Dermis microvascular lymphatic vessel endothelial cell (primary cell): Measurements from ENCODE around the gene YES1. TPM values are rescaled to one million over a fixed set of nuclear protein-coding genes. Genes with fewer than 3 reads are reported as not detected.

Source experiments
- DNase-seq, 2 donors: peaks; one replicate each; pipeline versions ENCODE4 v3.0.0 to v3.0.0-alpha.2; 2010; ENCODE audit warnings: low read depth in 2 of 2
- total RNA-seq: library from RNA; depleted of rRNA; stranded (reverse); fragments of >200 nt; gene quantifications from 2 replicates; pipeline ENCODE4 v1.2.1, GENCODE V29; 2014

The YES1 gene
- total RNA-seq, result 149 and 207 TPM in 2 replicates

DNA sequence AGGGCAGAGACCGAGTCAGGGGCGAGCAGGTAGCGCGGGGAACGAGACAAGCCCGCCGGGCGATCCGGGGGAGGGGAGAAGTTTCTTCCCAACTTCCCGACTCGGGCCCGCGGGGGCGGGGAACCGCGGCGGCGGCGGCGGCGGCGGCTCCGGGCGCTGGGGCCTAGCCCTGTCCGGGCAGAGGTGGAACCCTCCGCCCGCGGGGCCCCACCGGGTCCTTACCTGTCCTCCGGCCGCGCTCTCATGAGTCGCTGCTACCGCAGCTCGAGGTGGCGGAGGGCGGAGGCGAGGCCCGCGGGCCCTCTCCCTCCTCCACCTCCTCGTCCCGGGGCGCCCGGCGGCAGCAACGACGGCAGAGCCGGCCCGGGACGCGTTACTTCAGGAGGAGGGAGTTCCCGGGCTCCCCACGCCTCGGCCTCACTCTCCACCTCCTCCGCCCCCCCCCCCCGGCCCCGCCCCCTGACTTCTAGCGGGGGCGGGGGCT, at the start of gene YES1:
YES1 (minus strand) TSS at position 351 of the 484 bp plus-strand sequence. CDS start 55,415 bp downstream, outside the sequence.
- peak in 1 of 2 donors; percentile 79 for DNase-seq

DNA sequence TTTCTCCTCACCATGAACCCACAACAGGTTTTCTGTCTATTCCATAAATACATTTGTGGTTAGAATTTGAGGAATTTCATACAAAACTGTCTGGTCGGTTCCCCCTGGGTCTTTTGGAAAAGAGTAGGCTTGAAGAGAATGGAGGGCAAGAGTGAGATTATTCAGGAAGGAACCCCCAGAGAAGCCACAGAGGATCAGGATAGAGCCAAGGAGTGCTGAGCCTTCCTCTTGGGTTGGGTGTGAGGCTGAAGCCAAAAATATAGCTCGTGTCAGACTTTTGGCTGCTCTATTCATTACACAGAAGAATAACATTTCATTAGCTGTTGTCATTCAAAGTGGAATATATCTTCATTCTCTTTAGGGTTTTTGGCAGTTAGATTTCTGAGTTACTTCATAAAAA, 45.9 kb upstream of the YES1 start:
- no peak for DNase-seq

DNA sequence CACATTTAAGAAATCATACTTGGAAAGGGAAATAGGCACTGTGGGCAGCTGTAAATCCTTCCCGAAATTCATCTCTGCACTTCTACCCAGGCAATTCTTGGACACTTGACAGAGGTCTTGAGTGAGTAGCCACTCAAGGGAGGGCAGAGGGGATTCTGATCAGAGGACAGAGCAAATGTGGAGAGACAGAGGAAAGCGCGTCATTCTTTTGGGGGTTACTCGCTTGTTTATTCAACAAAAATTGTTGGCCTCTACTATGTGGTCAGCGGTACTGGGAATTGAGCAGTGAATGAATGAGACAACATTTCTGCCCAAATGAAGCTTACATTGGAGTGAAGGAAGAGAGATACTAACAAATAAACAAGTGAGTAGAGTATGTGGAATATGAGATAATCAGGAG, 41.4 kb upstream of the YES1 start:
- DNase-seq, result no peak

DNA sequence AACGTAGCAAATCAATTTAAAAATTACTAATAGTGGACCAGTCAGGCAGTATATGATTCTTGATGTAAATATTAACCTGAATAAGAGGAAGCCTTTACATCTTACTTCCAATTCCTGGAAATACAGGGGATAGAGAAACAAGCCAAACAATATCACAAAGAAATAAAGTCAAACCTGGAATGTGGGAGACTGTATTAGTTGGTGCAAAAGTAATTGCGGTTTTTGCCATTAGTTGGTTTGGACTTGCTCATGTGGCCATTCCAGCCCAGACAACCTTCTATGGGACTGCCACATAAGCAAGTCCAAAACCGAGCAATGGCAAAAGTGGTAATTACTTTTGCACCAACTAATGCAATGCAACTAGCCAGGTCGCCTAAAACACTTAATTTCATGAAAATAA, 38.9 kb upstream of the YES1 start:
- DNase-seq, result no peak

DNA sequence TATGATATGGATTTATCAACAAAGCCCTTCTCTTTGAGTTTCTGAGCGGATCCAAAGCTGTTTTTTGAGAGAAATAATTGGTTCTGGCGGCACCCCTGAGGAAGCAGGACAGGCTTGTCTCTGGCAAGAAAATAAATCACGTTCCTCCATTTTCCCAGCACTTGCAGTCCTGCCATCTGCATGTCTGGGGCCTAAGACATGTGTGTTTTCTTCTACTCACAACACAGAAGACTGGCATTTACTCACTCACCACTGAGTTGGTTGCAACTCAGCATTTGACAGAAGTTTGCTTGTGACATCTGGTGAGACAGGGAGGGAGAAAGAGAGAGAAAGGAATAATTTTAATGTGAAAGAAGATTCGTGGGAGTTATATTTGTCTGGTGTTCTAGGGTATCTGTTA, 37.0 kb upstream of the YES1 start:
- no peak for DNase-seq

DNA sequence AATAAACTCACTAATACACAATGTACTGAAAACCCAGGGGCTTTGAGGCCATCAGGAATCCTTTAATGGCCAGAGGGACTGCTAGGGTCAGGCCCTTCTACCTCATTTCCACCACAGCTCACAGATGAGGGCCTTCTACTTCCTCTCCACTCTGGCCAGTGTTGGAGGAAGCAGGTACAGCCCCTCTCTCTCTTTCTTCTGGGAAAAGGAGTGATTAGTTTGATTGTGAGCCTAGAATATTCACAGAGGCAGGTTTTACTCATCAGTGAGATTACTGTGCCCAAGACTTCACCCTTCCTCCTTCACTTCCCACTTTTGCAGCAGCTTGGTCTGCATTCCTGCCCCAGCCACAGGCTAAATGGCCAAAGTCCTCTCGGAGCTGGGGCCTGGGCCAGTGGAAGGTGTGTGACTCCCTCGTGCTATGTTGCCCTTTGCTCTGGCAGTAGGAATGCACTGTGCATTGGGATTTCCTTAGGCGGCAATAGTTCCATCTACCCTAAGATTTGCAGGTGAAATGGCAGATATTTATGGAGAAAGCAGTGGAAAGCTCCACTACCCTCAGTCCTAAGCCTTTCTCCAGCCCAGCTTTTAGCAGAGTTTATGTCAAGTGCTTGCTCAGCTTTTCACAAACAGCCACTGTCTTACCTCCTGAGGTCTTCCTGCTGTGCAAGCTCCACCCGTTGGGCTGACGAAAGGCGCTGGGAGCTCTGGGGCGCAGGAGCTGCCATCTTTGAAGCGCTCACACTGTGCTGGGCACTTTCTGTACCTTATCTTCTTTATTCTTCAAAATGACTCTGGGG, 36.2 kb upstream of the YES1 start:
- no peak for DNase-seq

DNA sequence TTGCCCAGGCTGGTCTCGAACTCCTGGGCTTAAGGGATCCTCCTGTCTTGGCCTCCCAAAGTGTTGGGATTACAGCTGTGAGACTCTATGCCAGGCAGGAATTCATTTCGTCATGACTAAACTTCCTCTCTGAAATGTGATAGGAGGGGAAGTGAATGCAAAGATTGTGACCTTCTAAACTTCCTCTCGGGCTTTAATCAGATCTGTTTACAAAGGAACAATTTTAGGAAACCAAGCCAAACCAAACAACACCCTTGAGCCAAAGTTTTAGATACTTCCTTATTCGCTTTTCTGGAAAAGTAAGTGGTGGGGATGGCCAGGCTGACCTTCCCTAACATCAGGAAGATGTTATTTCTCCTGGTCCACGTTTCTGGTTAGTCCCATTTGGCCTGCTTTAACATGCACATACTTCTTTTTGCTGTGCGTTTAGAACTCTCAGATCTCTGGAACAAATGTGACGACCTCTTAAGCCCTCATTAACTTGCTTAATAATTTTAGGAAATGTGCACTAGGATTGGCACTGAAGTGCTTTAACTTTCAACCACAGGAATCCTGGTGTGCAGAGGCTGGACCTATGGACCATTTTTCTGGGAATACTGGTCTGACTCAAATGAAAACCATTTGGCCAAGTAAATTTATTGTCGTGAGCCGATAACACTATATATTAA, 33.2 kb upstream of the YES1 start:
- peak; percentile 90 to 96 for DNase-seq

DNA sequence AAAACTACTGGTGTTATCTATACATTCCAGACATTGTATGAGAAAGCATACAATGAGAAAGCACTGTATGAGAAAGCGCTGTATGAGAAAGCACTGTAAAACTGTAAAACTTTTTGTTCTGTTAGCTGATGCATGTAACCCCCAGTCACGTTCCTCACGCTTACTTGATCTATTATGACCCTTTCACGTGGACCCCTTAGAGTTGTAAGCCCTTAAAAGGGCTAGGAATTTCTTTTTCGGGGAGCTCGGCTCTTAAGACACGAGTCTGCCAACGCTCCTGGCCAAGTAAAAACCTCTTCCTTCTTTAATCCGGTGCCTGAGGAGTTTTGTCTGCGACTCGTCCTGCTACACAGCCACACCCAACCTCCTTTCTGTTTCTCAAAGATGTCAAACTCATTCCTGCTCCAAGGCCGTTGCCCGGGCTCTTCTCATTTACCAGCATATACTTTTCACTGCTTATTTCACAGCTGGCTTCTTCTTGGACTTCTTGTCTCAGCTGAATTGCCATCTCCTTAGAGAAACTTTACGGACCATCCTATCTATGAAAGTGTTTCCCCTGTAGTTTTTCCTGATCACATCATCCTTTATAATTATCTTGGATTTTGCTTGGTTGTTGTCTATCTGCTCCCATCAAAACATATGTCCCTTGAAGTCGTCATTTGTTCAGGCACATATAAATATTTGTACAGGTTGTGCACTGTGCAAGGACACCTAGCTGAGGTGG, 29.8 kb upstream of the YES1 start:
- DNase-seq, result no peak

DNA sequence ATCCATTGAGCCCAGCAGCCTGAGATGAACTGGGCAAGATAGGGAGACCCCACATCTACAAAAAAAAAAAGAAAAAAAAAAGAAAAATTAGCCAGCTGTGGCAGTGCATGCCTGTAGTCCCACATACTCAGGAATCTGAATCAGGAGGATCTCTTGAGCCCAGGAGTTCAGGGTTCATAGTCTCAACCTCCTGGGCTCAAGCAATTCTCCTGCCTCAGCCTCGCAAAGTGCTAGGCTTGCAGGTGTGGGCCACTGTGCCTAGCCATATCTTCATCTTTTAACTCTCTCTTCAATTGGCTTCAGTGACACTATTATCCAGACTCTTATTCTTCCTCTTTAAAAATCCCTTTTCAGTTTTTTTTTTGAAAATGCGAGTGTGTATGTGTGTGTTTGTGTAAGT, 28.5 kb upstream of the YES1 start:
- no peak for DNase-seq

DNA sequence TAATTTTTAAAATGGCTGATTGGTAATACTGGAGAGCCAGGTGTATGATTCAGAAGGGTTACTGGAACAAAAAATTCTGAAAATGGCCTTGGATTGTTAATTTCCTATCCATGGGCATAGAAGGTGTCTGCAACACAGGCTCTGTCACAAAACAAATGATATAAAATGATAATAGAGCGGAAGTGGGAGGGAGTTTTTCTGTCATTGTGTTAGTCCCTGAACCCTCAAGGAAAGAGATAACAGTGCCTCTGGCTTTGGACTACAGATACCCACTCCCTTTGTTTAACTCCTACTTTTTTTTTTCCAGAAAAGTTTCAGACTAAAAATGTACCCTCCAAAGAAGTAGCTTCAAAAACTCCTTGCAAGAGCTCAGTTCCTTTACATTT, 28.0 kb upstream of the YES1 start:
- peak in 1 of 2 donors; percentile 16 for DNase-seq

DNA sequence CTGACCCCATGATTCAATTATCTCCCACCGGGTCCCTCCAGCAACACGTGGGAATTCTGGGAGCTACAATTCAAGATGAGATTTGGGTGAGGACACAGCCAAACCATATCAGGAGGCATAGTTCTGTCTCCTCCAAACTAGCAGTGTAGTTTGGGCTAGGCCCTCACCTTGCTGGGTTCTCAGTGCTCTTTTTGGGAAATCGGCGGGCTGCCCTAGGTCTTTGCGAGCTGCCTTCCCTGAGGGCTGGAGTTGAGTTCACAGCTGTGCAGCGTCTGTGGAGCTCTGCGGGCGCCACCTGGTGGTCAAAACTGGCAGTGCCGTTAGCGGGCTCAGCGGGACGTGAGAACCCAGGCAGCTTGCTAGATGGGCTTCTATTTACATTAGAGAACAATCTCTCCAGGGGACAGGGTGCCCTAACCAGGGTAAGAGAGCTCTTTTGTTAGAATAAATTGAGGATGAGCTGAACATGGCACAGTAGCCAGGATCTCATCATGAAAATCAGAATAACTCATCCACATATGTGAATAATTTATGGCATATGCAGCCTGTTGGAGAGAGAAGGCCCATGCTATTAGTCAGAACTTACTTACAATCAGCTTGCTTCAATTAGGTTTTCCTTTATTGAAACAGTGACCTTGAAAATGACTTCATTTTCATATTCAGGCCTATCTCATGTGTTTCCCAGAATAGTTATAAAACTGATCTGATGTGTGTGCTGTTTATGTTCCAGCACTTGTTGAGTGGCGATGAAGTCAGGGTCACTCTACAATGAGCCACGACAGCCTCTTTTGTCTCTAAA, 27.4 kb upstream of the YES1 start:
- peak; percentile 61 to 79 for DNase-seq

DNA sequence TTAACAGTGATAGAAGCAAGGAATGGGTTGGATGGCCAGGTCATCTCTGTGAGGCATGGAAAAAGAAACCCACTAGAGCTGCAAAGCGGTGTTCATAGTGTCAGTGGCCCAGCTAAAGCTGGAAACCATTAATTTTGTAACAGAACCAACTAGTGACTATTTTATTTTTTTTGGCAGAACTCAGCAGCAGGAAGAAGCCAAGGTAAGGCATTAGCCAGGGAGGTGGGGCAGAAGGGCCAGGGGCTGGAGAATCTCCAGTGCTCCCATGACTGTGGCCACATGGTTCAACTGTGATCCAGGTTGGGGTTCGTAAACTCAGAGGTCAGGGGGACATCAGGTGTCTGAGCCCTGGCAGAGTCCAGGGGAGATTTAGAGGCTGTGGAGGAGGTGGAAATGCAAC, 25.9 kb upstream of the YES1 start:
- no peak for DNase-seq

DNA sequence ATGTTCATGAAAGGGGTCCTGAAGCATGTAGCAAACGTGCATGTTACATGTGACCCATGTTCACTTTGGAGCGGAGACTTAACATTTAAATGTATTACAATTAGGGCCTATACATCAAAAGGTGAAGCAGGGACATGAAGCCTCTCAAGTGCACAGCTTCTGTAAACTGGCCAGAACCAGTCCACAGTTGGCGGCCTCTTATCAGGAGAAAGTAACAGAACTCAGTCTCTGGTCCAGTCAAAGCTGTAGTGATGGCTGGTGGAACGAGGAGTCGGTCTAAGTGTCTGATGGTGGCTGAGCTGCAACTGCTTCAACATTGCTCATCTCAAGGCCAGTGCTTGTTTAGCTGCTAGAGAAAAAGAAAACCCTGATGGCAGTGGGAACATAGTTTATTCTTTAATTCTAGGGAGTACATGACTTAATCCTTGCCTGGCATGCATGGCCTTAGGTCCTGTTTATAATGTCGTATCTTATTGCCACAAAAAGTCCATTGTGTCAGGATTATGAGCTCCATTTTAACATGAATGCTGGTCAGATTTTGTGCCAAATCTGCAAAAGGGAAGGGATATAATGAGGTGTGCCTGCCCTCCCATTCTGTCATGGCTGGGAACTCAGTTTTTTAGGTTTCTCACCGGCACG, 22.2 kb upstream of the YES1 start:
- DNase-seq, result no peak

DNA sequence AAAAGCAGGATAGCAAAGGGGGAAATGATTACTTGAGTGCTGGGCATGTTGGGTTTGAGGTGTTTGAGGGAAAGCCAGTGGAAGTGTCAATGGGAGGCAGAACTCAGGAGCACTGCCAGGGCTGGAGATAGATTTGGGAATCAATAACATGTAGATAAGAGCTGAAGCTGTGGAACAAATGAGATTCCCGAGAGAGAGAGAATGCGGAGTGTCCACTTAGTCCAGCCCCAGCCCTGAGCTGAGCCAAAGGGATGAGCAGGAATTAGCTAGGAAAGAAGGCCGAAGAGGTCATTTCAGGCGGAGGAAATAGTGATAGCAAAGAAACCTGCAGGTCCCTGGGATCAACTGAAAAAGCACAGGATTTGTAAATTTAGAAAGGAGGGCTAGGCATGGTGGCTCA, 21.2 kb upstream of the YES1 start:
- DNase-seq, result no peak

DNA sequence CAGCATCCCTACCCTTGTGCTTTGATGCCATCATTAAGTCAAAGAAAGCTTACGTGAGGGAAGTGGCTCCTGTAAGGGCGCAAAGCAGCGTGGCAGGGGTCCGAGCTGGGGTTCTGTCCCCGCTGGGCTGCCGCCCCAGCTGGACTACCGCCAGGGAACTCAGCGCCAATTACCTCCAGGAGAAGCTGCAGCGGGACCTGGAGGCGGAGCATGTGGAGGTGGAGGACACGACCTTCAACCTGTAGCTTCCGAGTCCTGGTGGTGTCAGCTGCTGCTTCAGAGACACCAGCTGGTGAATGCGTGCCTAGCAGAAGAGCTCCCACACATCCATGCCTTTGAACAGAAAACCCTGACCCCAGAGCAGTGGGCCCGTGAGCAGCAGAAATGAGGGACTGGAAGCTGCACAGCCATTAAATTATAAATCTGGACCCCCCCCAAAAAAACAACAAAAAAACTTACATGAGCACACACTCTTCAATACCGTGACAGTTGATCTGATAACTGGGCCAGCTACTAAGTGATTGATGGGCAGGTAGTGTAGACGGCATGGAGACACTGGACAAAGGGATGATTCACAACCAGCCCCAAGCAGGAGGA, 20.1 kb upstream of the YES1 start:
- DNase-seq, result peak in 1 of 2 donors; percentile 58

DNA sequence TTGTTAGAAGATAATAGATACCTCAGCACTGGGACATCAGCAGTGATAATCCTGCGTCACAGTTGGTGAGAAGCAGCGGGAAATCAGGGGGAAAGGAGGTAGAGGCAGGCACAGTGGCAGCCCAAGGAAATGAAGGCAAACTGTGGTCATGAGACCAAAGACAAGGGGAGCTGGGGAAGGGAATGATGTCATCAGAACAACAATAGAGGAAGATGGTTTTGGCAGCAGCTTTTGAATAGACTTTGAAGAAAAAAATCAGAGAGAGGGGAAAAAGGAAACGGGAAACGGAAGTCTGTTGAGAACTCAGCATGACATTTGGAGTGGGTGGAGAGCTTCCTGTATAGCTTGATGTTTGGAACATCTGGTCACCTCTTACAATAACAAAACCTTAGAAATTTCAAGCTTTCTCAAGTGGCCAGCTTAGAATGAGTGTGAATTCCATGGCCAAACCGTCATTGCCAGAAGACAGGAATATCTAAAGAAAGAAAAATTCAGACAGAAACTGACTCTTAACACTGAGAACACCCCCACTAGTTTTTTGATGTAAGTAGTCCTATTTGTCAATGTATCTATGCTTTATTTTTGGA, 18.4 kb upstream of the YES1 start:
- DNase-seq, result peak; percentile 88 to 96

DNA sequence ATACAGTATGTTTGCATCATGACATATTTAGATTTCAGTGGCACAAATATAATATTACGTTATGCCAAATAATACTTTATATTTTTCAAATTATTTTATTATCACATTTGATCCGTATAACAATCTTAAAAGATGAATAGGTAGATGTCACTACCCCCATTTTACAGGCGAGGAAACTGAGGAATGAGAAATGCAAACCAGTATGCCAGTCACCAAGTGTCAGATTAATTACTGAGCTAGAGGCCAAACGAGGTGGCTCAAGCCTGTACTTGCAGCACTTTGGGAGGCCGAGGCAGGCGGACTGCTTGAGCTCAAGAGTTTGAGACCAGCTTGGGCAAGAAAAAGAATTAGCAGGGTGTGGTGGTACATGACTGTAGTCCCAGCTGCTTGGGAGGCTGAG, 17.4 kb upstream of the YES1 start:
- DNase-seq, result no peak

DNA sequence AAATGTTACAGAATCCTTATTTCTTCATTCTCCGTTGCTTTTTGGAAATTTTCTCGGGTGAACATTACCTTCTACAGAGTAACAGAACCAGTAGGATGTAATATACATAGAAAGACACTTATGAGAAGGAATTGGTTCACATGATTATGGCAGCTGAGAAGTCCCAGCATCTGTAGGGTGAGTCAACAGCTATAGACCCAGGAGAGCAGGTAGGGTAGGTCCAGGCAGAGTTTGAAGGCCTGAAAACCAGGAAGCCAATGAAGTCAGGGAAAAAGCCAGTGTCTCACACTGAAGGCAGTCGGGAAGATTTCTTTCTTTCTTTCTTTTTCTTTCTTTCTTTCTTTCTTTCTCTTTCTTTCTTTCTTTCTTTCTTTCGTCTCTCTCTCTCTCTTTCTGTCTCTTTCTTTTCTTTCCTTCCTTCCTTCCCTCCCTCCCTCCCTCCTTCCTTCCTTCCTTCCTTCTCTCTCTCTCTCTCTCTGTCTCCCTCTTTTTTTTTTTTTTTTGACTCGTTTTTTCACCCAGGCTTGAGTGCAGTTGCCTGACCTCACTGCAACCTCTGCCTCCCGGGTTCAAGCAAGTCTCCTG, 15.1 kb upstream of the YES1 start:
- DNase-seq, result no peak

DNA sequence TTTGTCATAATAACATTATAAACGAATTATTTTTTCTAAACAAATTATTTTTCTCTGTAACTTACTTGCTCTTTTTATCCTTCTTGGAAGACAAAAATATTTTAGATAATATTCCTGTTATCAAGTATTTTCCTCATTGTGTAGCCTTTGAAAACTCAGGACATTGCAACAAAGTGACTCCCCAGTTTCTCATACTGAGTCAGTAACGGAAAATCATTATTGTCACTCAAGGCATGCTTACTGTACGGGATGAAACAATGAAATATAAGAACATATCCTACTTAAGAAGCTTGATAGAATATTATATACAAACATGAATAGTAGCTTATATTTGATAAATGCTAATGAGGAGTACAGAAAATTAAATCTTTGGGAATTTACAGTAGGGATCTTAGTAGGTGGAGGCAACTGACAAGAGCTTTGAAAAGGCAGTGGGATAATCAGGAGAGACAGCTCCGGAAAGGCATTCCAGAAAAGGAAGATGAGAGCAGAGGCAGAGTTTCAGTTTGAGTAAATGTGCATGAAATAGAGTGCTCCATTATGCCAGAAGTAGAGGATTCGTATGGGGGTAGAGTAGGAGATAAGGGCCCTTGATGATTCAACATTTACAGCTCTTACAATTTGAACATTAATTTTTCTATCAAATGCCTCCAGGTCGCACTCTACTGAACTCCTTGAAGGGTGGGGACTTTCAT, 14.0 kb upstream of the YES1 start:
- no peak for DNase-seq
